Measurements from ENCODE around the gene NELFCD.

GRCh38 chr20:59027741-59028320 is 46.8 kb downstream of the NELFCD start:
- TF ChIP-seq, protein P1, sequence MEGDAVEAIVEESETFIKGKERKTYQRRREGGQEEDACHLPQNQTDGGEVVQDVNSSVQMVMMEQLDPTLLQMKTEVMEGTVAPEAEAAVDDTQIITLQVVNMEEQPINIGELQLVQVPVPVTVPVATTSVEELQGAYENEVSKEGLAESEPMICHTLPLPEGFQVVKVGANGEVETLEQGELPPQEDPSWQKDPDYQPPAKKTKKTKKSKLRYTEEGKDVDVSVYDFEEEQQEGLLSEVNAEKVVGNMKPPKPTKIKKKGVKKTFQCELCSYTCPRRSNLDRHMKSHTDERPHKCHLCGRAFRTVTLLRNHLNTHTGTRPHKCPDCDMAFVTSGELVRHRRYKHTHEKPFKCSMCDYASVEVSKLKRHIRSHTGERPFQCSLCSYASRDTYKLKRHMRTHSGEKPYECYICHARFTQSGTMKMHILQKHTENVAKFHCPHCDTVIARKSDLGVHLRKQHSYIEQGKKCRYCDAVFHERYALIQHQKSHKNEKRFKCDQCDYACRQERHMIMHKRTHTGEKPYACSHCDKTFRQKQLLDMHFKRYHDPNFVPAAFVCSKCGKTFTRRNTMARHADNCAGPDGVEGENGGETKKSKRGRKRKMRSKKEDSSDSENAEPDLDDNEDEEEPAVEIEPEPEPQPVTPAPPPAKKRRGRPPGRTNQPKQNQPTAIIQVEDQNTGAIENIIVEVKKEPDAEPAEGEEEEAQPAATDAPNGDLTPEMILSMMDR (IDR thresholded peaks at IDR 0.05), result no peak
- no peak for TF ChIP-seq POLR2AphosphoS5 (IDR thresholded peaks at IDR 0.05; ENCODE audit: insufficient read depth in 1 of 2, low read depth in 1 of 2)
